HG02798 (cell line): Measurements from ENCODE around the gene EPM2A.
"Not testable (repeated sequence)": the region's sequence is repeated elsewhere in the genome, so short reads cannot be mapped to it uniquely, and the experiment has no call there.

Source experiments
- ATAC-seq: cut with Tn5 transposase; IDR thresholded peaks from one replicate; pipeline ENCODE4 v1.9.1; 2021; ENCODE audit warnings: mild to moderate bottlenecking; ENCODE audit not compliant: unreplicated experiment, poor library complexity

EPM2A gene

GRCh38 chr6:145735356-145736165 lies at the start of gene EPM2A:
Gene EPM2A, minus strand, starts transcription at chr6:145735520. Its CDS starts 22 bp downstream, at chr6:145735498.
- ATAC-seq = peak; percentile 73

DNA sequence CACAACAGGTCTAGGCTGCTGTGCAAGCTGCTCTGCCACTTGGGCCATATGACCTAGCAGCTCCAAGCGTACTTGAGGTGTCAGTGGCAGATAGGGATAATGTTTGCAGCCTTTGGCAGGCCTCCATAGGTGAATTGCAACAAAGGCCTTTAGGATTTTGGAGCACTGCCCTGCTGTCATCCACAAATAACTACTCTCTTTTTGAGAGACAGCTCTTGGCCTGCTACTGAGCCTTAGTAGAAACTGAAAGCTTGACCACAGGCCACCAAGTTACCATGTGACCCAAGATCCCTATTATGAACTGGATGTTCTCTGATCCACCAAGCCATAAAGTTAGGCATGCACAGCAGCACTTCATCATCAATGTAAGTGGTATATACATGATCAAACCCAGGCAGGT lies 49.4 kb upstream of the EPM2A start:
- peak; percentile 94 for ATAC-seq

DNA sequence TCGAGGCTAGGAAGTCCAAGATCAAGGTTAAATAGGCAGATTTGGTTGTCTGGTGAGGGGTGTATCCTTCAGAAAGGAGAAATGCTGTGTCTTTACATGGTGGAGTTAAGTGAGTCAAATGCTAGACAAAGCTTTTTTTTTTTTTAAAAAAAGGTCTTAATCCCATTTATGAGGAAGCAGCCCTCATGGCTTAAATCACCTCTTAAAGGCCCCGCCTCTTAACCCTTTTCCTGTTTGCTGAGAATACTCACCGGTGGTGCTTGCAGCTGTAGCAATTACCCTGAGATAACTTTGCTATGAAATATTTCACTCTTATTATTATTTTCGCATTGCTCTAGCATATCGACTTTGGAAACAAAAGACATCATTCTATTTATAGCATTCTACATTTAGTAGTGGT lies 48.5 kb upstream of the EPM2A start:
- no peak for ATAC-seq

GRCh38 chr6:145772846-145773245 lies 37.5 kb upstream of the EPM2A start:
- no peak for ATAC-seq

DNA sequence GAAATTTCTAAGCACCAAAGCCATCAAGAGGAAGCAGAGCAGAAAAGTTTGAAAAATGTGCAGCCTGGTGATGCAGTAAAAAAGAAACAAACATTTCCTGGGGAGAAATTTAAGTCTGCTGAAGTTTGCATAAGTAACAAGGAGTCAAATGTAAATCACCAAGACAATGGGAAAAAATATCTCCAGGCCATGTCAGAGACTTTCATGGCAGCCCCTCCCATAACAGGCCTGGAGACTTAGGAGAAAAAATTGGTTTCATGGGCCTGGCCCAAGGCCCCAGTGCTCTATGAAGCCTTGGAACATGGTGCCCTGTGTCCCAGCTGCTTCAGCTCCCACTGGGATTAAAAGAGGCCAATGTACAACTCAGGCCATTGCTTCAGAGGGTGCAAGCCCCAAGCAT lies 30.1 kb upstream of the EPM2A start:
- ATAC-seq = no peak

- ATAC-seq = no peak
These were observed 28.4 kb upstream of the EPM2A start for GRCh38 chr6:145763742-145764141.

DNA sequence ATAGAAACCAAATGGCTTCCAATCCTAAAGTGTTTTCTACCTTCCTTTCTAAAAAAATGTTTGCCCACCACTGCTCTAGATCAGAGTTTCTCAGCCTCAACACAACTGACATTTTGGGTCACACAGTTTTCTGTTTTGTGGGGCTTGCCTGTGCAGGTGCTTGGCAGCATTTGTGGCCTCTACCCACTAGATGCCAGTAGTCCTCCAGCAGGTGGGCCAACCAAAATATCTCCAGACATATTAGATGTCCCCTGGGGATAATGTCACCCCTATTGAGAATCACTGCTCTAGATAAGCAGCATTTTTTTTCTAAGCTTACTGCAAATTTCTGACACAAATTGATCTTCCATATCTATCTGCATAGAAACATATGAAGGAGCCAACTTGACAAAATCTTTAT lies 26.3 kb upstream of the EPM2A start:
- ATAC-seq = peak; percentile 82

DNA sequence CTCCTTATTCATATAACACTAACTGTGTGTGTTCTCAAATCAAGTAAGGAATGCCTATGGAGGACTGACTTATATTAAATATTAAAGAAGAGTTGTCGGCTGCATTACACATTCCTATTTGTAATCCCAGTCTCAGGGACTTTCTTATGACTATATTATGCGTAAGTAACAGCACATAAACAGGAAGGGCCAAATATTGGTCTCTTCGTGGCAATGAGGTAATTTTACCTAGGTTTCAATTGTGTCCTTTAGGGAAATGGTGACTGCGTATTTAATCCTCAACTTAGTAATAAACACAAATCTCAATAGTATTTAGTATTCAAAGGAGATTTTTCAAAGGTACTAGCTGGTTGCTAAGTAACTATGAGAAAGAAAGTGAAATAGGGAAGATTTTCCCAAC lies 22.8 kb upstream of the EPM2A start:
- no peak for ATAC-seq

DNA sequence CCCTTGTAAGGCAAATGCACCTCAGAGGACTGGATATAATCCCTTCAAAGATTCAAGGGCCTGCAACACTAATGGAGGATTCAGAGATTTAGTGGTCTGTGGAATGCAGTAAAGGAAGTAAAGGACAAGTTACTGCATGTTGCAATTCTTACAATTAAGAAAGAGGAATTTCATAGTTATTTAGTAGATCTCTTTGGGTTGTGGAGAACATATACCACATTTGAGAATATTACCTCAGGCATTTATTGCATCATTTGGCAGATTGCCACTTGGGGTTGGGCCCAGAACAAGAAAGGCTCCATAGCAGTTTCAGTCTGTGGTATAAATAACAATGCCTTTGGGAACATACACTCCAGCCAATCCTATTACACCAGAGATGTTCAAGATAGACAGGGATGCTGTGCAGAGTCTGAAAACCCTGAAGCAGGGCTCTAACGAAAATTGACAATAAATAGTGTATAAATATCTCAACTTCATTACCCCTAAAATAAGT lies 20.9 kb upstream of the EPM2A start:
- no peak for ATAC-seq

DNA sequence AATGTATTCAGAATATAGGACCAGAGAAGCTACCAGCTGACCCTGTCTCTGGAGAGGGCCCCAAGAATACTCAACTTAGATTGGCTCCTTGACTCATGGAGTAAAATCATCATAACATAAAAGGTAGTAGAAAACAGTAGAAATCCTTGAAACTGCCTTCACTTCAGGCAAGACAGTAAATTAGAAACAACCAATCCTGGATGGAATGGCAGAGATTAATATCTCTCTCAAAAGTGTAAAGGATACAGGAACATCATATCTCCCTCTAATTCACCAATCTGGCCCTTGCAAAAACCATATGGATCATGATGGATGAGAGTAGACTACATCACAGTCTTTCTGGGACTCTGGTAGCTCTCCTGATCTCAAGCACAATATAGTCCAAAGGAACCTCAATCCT lies 20.4 kb upstream of the EPM2A start:
- no peak for ATAC-seq

GRCh38 chr6:145752638-145753037 lies 17.3 kb upstream of the EPM2A start:
- no peak for ATAC-seq

- peak; percentile 92 for ATAC-seq
These were observed 14.3 kb upstream of the EPM2A start for GRCh38 chr6:145749632-145750031.

GRCh38 chr6:145745861-145746260 lies 10.5 kb upstream of the EPM2A start:
- no peak for ATAC-seq

DNA sequence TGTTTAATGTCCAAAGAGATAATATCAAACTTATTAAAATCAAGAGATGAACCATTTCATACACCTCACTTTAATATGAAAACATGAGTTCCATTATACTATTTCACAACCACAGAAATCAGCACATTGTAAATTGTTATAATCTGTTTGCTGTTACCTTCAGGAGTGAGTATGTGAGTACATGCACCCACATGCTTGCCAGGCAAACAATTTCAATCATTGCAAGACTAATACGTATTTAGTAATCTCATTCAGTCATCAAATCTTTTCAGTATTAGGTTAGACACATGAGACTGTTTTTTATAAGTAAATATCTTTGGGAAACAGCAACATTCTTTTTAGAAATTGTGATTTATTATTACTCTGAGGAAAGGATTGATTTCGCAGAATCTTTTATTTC lies 9.3 kb upstream of the EPM2A start:
- ATAC-seq = no peak

DNA sequence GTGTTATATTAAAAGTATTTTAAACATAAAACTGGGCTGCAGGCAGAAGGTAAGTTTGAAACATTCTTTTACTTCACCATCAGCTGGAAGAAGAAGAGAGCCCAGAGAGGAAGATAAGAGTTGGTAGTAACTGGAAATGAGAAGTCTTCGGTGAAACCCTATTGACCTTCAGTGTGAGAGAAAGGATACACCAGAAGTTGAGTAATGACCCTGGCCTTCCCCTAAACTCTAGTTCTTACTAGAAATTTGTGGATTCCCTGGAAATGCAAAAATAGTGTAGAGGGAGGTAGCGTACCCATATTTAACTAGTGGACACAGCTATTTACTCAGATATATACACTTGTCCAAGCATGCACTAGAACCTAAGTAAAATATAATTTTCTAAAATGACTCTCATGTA lies 8.0 kb upstream of the EPM2A start:
- ATAC-seq = no peak

DNA sequence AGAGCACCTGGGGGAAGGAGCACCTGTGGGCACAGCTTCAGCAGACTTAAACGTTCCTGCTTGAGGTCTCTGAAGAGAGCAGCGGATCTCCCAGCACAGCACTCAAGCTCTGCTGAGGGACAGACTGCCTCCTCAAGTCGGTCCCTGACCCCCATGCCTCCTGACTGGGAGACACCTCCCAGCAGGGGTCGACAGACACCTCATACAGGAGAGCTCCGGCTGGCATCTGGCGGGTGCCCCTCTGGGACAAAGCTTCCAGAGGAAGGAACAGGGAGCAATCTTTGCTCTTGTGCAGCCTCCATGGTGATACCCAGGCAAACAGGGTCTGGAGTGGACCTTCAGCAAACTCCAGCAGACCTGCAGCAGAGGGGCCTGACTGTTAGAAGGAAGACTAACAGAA lies 7.2 kb upstream of the EPM2A start:
- not testable (repeated sequence) for ATAC-seq

DNA sequence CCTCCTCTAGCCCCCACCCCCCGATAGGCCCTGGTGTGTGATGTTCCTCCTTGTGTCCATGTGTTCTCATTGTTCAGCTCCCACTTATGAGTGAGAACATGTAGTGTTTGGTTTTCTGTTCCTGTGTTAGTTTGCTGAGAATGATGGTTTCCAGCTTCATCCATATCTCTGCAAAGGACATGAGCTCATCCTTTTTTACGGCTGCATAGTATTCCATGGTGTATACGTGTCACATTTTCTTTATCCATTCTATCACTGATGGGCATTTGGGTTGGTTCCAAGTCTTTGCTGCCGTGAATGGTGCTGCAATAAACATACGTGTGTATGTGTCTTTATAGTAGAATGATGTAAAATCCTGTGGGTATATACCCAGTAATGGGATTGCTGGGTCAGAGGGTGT lies 4.4 kb upstream of the EPM2A start:
- ATAC-seq = not testable (repeated sequence)

DNA sequence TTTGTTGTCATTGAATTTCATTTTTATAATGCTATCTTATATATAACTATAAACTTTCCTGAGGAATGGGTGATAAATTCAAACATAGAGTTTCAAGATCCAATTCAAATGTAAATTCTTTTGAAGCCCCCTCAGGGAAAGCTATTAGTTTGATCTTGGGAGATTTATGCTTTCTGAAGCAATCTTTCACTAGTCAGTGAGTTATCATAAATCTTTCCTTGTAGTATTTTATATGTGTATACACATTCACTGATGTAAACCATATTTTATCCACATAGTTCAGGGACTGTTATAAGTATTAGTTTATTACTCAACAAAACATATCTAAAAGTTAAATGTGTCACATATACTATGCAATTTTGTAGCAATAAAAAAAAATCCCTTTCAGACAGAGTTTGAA lies 2.9 kb upstream of the EPM2A start:
- no peak for ATAC-seq

GRCh38 chr6:145736661-145737144 lies 1.4 kb upstream of the EPM2A start:
- no peak for ATAC-seq

DNA sequence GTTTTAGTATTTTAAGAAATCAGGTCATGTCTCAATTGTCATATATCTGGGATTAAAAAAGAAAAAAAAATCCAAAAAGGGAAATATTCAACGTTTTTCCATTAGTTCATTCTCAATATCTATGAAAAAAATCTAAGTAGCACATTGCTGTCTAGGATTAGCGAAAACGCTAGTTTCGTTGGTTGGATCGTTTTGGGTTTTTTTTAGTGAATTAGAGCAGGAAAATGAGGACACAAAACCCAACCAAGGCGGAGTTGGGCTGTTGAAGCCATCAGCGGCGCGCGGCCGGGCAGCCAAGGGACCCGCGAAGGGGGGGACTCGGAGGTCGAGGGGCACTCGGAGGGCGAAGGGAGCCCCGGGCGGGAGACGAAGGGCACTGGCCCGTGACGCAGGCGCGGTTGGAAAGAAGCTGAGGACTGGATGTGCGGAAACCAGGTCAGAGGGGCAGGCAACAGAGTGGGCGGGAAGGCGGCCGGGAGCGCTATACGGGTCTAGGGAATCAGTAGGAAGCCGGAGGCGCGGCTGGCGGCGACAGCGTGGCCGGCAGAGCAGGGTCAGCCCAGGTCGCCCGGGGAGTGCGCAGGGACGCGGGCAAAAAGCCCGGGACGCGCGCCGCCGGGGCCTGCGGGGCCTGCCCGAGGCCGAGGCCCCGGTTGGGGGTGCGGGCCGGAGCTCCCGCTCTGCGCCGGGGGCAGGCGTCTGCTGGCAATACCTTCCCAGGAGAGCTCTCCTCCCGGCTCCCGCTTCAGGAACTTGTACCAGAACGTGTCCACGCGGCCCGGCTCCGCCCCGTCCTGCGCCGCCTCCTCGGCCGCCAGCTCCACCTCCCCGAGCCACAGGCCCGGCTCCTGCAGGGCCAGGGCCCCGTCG lies 599 bp downstream of the EPM2A start:
- ATAC-seq = peak; percentile 83

DNA sequence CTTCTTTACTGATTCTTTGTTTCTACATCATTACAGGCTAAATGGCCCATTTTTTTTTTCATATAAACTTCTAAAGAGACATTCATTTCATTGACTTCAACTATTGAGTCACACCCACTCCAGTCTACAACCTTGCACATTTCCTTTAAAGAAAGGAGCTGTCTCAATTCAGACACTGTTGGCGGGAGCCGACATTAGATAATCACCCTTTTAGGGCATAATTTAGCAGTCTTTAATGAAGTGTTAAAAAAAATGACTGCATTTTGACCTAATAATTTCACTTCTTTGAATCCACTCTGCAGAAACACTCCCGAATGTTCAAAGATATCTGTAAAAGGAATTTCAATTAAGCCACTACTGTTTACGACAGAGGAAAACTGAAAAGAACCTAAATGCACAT lies 1.5 kb downstream of the EPM2A start:
- no peak for ATAC-seq
